ENCODE measurements around the gene ZFAND2B. TPM values are rescaled to one million over a fixed set of nuclear protein-coding genes. Genes with fewer than 3 reads are reported as not detected.

ZFAND2B gene
- total RNA-seq (ENCODE audit: unreplicated experiment): 49.5 TPM
- long read RNA-seq, transcript ZFAND2B-212 (10 exons, 1,199 nt): major isoform, 14 of 31 reads
- long read RNA-seq, partial matches to known transcripts: 4 of 31 reads
- long read RNA-seq, other reads (novel, unspliced or antisense): 6 of 31 reads

GRCh38 chr2:219206328-219207133 lies at the start of gene ZFAND2B:
Gene ZFAND2B, plus strand, starts transcription at chr2:219206782. Its CDS starts 206 bp downstream, at chr2:219206988.
- Mint-ChIP-seq H3K4me1 (ENCODE audit: low read depth, unreplicated experiment) (peaks cover 5% of the 10 kb centered on the region), H3K9me3 (ENCODE audit: unreplicated experiment) (peaks cover 12% of the 10 kb centered on the region), H3K36me3 (ENCODE audit: unreplicated experiment) (no peaks in the 10 kb centered on the region), H3K27ac (ENCODE audit: unreplicated experiment) (peak within 1 kb of the TSS; percentile 92), H3K4me3 (ENCODE audit: unreplicated experiment) (peak within 1 kb of the TSS; percentile 89), H3K27me3 (ENCODE audit: unreplicated experiment) (no peaks in the 10 kb centered on the region)
- peak; percentile 96 for DNase-seq
- TF ChIP-seq CTCF (IDR thresholded peaks at IDR 0.05; ENCODE audit: partially characterized antibody, unreplicated experiment): no peak

- no peak for TF ChIP-seq CTCF (IDR thresholded peaks at IDR 0.05; ENCODE audit: partially characterized antibody, unreplicated experiment)
- no peak overlapping the region for H3K4me3 Mint-ChIP-seq (ENCODE audit: unreplicated experiment)
- no peak overlapping the region for H3K27ac Mint-ChIP-seq (ENCODE audit: unreplicated experiment)
- H3K9me3 Mint-ChIP-seq (ENCODE audit: unreplicated experiment): peaks cover 5% of the 10 kb centered on the region
- H3K27me3 Mint-ChIP-seq (ENCODE audit: unreplicated experiment): peaks cover 9% of the 10 kb centered on the region
- no peak for DNase-seq
- H3K4me1 Mint-ChIP-seq (ENCODE audit: low read depth, unreplicated experiment): peaks cover 8% of the 10 kb centered on the region
- no peaks in the 10 kb centered on the region for H3K36me3 Mint-ChIP-seq (ENCODE audit: unreplicated experiment)
Observed at GRCh38 chr2:219157396-219157795, 49.2 kb upstream of the ZFAND2B start.

- peaks cover 5% of the 10 kb centered on the region for H3K9me3 Mint-ChIP-seq (ENCODE audit: unreplicated experiment)
- no peaks in the 10 kb centered on the region for H3K36me3 Mint-ChIP-seq (ENCODE audit: unreplicated experiment)
- H3K4me1 Mint-ChIP-seq (ENCODE audit: low read depth, unreplicated experiment): peaks cover 8% of the 10 kb centered on the region
- DNase-seq: no peak
- TF ChIP-seq CTCF (IDR thresholded peaks at IDR 0.05; ENCODE audit: partially characterized antibody, unreplicated experiment): no peak
- H3K4me3 Mint-ChIP-seq (ENCODE audit: unreplicated experiment): no peak overlapping the region
- peaks cover 9% of the 10 kb centered on the region for H3K27me3 Mint-ChIP-seq (ENCODE audit: unreplicated experiment)
- no peak overlapping the region for H3K27ac Mint-ChIP-seq (ENCODE audit: unreplicated experiment)
Observed at GRCh38 chr2:219158025-219158424, 48.6 kb upstream of the ZFAND2B start.

- no peak for TF ChIP-seq CTCF (IDR thresholded peaks at IDR 0.05; ENCODE audit: partially characterized antibody, unreplicated experiment)
- Mint-ChIP-seq H3K4me1 (ENCODE audit: low read depth, unreplicated experiment) (peaks cover 8% of the 10 kb centered on the region), H3K27me3 (ENCODE audit: unreplicated experiment) (peaks cover 9% of the 10 kb centered on the region), H3K9me3 (ENCODE audit: unreplicated experiment) (peaks cover 5% of the 10 kb centered on the region), H3K36me3 (ENCODE audit: unreplicated experiment) (no peaks in the 10 kb centered on the region), H3K27ac (ENCODE audit: unreplicated experiment) (no peak overlapping the region), H3K4me3 (ENCODE audit: unreplicated experiment) (peak overlapping the region; percentile 48)
- DNase-seq: no peak
Observed at GRCh38 chr2:219158586-219158985, 48.0 kb upstream of the ZFAND2B start.

- no peak for DNase-seq
- peaks cover 5% of the 10 kb centered on the region for H3K9me3 Mint-ChIP-seq (ENCODE audit: unreplicated experiment)
- H3K27me3 Mint-ChIP-seq (ENCODE audit: unreplicated experiment): peaks cover 9% of the 10 kb centered on the region
- H3K4me3 Mint-ChIP-seq (ENCODE audit: unreplicated experiment): peak overlapping the region; percentile 90
- H3K4me1 Mint-ChIP-seq (ENCODE audit: low read depth, unreplicated experiment): peaks cover 8% of the 10 kb centered on the region
- H3K36me3 Mint-ChIP-seq (ENCODE audit: unreplicated experiment): no peaks in the 10 kb centered on the region
- H3K27ac Mint-ChIP-seq (ENCODE audit: unreplicated experiment): peak overlapping the region; percentile 94
- no peak for TF ChIP-seq CTCF (IDR thresholded peaks at IDR 0.05; ENCODE audit: partially characterized antibody, unreplicated experiment)
Observed at GRCh38 chr2:219159771-219160185, 46.8 kb upstream of the ZFAND2B start.

Measured in glutamatergic neuron (in vitro differentiated cells).